Sigmoid colon (tissue), 7 donors: Measurements from ENCODE around the gene ARHGEF28. TPM values are rescaled to one million over a fixed set of nuclear protein-coding genes. Genes with fewer than 3 reads are reported as not detected.

Source experiments
- DNase-seq: peaks from one replicate; pipeline ENCODE4 v3.0.0-alpha.2; 2019
- H3K27ac ChIP-seq, 4 donors: fragments of 200-600 bp; sonication (generic); one replicate each; pipeline ENCODE4 v1.5.1; 2016 to 2019; ENCODE audit warnings: mild to moderate bottlenecking in 1 of 4
- H3K27me3 ChIP-seq, 3 donors: fragments of 200-600 bp; sonication (generic); one replicate each; pipeline ENCODE4 v1.5.1; 2019; ENCODE audit warnings: mild to moderate bottlenecking in 1 of 3
- H3K36me3 ChIP-seq, 4 donors: fragments of 200-600 bp; sonication (generic); one replicate each; pipeline ENCODE4 v1.5.1; 2016 to 2019
- H3K4me1 ChIP-seq, 4 donors: fragments of 200-600 bp; sonication (generic); one replicate each; pipeline ENCODE4 v1.5.1; 2017 to 2019
- H3K4me3 ChIP-seq, 4 donors: fragments of 200-600 bp; sonication (generic); one replicate each; pipeline ENCODE4 v1.5.1; 2017 to 2019; ENCODE audit warnings: mild to moderate bottlenecking in 2 of 4, moderate library complexity in 1 of 4
- H3K9me3 ChIP-seq, 4 donors: fragments of 200-600 bp in 3 of 4; sonication (generic) in 3 of 4; one replicate each; pipeline versions ENCODE4 v1.5.1 to v1.6.1; 2013 to 2019
- CTCF ChIP-seq, 4 experiments: fragments of 450-650 bp in 3 of 4; fragments of 200-600 bp in 1 of 4; IDR thresholded peaks; one replicate each; pipeline ENCODE4 v1.5.1; 2016 to 2019; ENCODE audit warnings: antibody characterized with exemption in 4 of 4, mild to moderate bottlenecking in 3 of 4, moderate library complexity in 2 of 4
- EP300 ChIP-seq, 4 donors: sonication (generic); formaldehyde crosslinking; IDR thresholded peaks; one replicate each; pipeline ENCODE4 v1.6.1; 2017; ENCODE audit warnings: antibody characterized with exemption in 4 of 4
- POLR2A ChIP-seq, 2 donors: fragments of 450-650 bp; IDR thresholded peaks; one replicate each; pipeline ENCODE4 v1.6.1; 2016; ENCODE audit warnings: antibody characterized with exemption in 2 of 2, mild to moderate bottlenecking in 2 of 2, moderate library complexity in 2 of 2
- POLR2AphosphoS5 ChIP-seq, 4 donors: sonication (generic); formaldehyde crosslinking; IDR thresholded peaks; one replicate each; pipeline ENCODE4 v1.6.1; 2017; ENCODE audit warnings: antibody characterized with exemption in 4 of 4
- WGBS, 2 donors: extraction: QIAGEN DNeasy Blood & Tissue Kit; methylation state at CpG; one replicate each; pipeline ENCODE4 v1.1.7; 2013; 5-methylcytosine and 5-hydroxymethylcytosine counted together
- intact Hi-C: fragments of 100-400 bp; cut with DNase I; formaldehyde crosslinking; loops from one replicate; pipeline ENCODE4 v1.15.1; 2023
- polyA plus RNA-seq, 3 donors: library from polyadenylated mRNA; stranded (reverse); fragments of 200-250 nt; gene quantifications; one replicate each; pipeline ENCODE4 v1.2.3, GENCODE V29; 2013
- total RNA-seq, 4 donors: library from RNA; depleted of rRNA; stranded (reverse); fragments of >200 nt; gene quantifications; one replicate each; pipeline ENCODE4 v1.1.0, GENCODE V29; 2016
- donor health status: healthy with polysubstance abuse.
- donor health status: Bipolar disorder and iron deficiency.
- donor health status: healthy.

ARHGEF28 gene
- total and polyA plus RNA-seq, 7 donors, result 3.0 to 6.9 (median 3.7) TPM

GRCh38 chr5:73883646-73884045, 257.6 kb downstream of the ARHGEF28 start:
- 97% methylated on average over 7 of the region's 7 CpGs for WGBS, 2 donors
- intact Hi-C loops, result no loop called here
- no peaks in the 10 kb centered on the region for H3K4me1 ChIP-seq
- no peaks in the 10 kb centered on the region for H3K9me3 ChIP-seq
- no peaks in the 10 kb centered on the region for H3K36me3 ChIP-seq
- DNase-seq, result no peak
- no peak overlapping the region for H3K4me3 ChIP-seq
- no peaks in the 10 kb centered on the region for H3K27me3 ChIP-seq
- no peak overlapping the region for H3K27ac ChIP-seq
- no peak for TF ChIP-seq POLR2AphosphoS5 (IDR thresholded peaks at IDR 0.05)
- no peak for TF ChIP-seq EP300 (IDR thresholded peaks at IDR 0.05)
- no peak for TF ChIP-seq POLR2A (IDR thresholded peaks at IDR 0.05)
- TF ChIP-seq CTCF (IDR thresholded peaks at IDR 0.05), result no peak

GRCh38 chr5:73887688-73888087, 261.7 kb downstream of the ARHGEF28 start:
- Histone ChIP-seq H3K4me3 (no peak overlapping the region), H3K4me1 (no peaks in the 10 kb centered on the region), H3K27me3 (no peaks in the 10 kb centered on the region), H3K36me3 (no peaks in the 10 kb centered on the region), H3K27ac (no peak overlapping the region), H3K9me3 (no peaks in the 10 kb centered on the region)
- DNase-seq, result no peak
- WGBS, 2 donors, result 92 to 99% methylated on average over 4 of the region's 4 CpGs
- intact Hi-C loops, result no loop called here
- TF ChIP-seq POLR2AphosphoS5 (IDR thresholded peaks at IDR 0.05) (no peak), CTCF (IDR thresholded peaks at IDR 0.05) (no peak), EP300 (IDR thresholded peaks at IDR 0.05) (no peak), POLR2A (IDR thresholded peaks at IDR 0.05) (no peak)

- WGBS, 2 donors, result 96% methylated on average over 4 of the region's 4 CpGs
- Histone ChIP-seq H3K9me3 (no peaks in the 10 kb centered on the region), H3K4me3 (no peak overlapping the region), H3K36me3 (no peaks in the 10 kb centered on the region), H3K27ac (no peak overlapping the region), H3K4me1 (no peaks in the 10 kb centered on the region), H3K27me3 (no peaks in the 10 kb centered on the region)
- TF ChIP-seq CTCF (IDR thresholded peaks at IDR 0.05) (no peak), POLR2A (IDR thresholded peaks at IDR 0.05) (no peak), POLR2AphosphoS5 (IDR thresholded peaks at IDR 0.05) (no peak), EP300 (IDR thresholded peaks at IDR 0.05) (no peak)
- intact Hi-C loops, result no loop called here
- DNase-seq, result no peak
Measured at GRCh38 chr5:73890569-73890968, 264.6 kb downstream of the ARHGEF28 start.

GRCh38 chr5:73892218-73892617, 266.2 kb downstream of the ARHGEF28 start:
- intact Hi-C loops, result no loop called here
- TF ChIP-seq CTCF (IDR thresholded peaks at IDR 0.05), result no peak
- TF ChIP-seq POLR2AphosphoS5 (IDR thresholded peaks at IDR 0.05), result no peak
- TF ChIP-seq EP300 (IDR thresholded peaks at IDR 0.05), result no peak
- TF ChIP-seq POLR2A (IDR thresholded peaks at IDR 0.05), result no peak
- DNase-seq, result no peak
- Histone ChIP-seq H3K27ac (no peak overlapping the region), H3K4me3 (no peak overlapping the region), H3K36me3 (no peaks in the 10 kb centered on the region), H3K4me1 (no peaks in the 10 kb centered on the region), H3K9me3 (no peaks in the 10 kb centered on the region), H3K27me3 (no peaks in the 10 kb centered on the region)
- WGBS, 2 donors, result 95 to 97% methylated on average over 6 of the region's 6 CpGs

- intact Hi-C loops, result no loop called here
- H3K9me3 ChIP-seq, result no peaks in the 10 kb centered on the region
- H3K27ac ChIP-seq, result no peak overlapping the region
- H3K4me3 ChIP-seq, result no peak overlapping the region
- no peaks in the 10 kb centered on the region for H3K36me3 ChIP-seq
- TF ChIP-seq POLR2A (IDR thresholded peaks at IDR 0.05) (no peak), EP300 (IDR thresholded peaks at IDR 0.05) (no peak), CTCF (IDR thresholded peaks at IDR 0.05) (no peak), POLR2AphosphoS5 (IDR thresholded peaks at IDR 0.05) (no peak)
- H3K4me1 ChIP-seq, result no peaks in the 10 kb centered on the region
- DNase-seq, result no peak
- 72 to 79% methylated on average over 1 of the region's 1 CpG for WGBS, 2 donors
- no peaks in the 10 kb centered on the region for H3K27me3 ChIP-seq
Measured at GRCh38 chr5:73892806-73893205, 266.8 kb downstream of the ARHGEF28 start.
